SU-DHL-6 (cell line): ENCODE data around the gene HOXD10.

Source experiments
- CTCF ChIP-seq: fragments of 200-600 bp; sonication (generic); IDR thresholded peaks from one replicate; pipeline ENCODE4 v1.5.1; 2017; ENCODE audit warnings: antibody characterized with exemption, mild to moderate bottlenecking, low read length, moderate library complexity; ENCODE audit not compliant: insufficient read depth, poor library complexity, severe bottlenecking
- EZH2phosphoT487 ChIP-seq: fragments of 200-600 bp; sonication (generic), shearing (Covaris generic); conservative IDR thresholded peaks from 2 replicates; pipeline ENCODE4 v1.6.1; 2018; ENCODE audit warnings: mild to moderate bottlenecking, antibody characterized with exemption, low read length, moderate library complexity, mixed read lengths

DNA sequence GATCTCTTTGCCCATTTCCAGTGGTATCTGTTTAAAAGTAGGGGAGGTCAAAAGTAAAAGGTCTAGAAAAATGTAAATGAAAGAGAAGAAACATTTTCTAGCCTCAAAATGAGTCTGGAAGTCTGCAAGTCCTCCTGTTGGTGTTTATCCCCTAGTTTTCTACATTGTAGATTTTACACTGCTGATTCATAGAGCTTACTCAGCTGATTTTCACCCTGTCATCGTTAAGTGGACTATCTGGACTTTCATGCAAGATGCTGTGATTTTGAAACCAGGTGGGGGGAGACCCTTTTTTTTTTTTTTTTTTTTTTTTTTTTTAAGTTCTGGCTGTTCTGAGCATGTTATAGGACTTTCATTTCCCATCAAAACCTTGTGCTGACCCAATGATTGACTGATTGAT, 50.8 kb downstream of the HOXD10 start:
- TF ChIP-seq CTCF (no peak), EZH2phosphoT487 (no peak)
